GM19467 (cell line): ENCODE results near the gene PAPSS1.
"Not testable (repeated sequence)": the region's sequence is repeated elsewhere in the genome, so short reads cannot be mapped to it uniquely, and the experiment has no call there.

Experiments used
- ATAC-seq: cut with Tn5 transposase; IDR thresholded peaks from one replicate; pipeline ENCODE4 v1.9.1; 2021; ENCODE audit warnings: mild to moderate bottlenecking, moderate library complexity; ENCODE audit not compliant: unreplicated experiment

PAPSS1 gene

GRCh38 chr4:107691378-107691777 lies 28.7 kb downstream of the PAPSS1 start:
- no peak for ATAC-seq

DNA sequence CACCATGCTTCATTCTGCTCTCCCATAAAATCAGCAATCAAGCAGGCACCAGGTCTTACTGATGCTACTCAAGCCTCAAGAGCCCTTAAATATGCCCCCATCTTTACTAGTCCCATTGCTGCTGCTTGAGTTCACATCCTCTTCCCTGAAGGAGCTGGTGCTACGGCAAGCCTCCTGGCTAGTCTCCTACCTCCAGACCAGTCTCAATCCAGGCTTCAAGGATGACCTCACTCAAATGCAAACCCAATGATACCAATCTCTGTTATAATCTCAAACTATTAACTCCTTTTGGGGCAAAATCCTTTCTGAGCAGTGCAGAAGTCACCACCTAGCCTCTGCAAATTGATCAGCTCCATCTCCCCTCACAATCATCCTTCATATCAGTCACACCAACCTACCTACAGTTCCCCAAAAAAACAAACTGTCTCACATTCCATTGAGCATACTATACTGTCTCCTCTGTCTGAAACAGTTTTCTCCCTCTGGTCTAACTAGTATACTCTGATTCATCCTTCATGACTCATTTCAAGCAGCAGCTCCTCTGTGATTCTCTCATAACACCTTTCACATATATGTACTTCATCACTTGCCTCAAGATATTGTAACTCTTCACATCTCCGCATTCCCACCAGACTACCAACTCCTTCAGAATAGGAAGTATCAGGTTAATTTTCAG lies 30.0 kb downstream of the PAPSS1 start:
- ATAC-seq: no peak

DNA sequence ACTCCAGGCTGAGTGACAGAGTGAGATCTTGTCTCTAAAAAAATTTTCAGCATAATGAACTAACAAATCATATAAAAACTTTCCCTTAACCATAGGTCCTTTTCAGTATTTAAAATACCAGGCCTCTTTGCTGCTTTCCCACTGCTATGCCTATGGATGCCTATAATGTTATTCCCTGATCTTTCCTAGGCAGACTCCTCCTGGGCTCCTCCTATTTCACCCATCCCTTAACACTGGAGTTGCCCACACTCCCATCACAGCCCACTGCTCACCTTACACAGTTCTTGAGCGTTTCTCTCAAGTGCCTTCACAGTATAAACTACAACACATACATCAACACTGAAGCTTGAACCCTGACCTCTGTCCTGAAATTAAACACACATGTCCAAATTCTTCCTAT lies 31.6 kb downstream of the PAPSS1 start:
- ATAC-seq: no peak

GRCh38 chr4:107685740-107686139 lies 34.3 kb downstream of the PAPSS1 start:
- ATAC-seq: no peak

DNA sequence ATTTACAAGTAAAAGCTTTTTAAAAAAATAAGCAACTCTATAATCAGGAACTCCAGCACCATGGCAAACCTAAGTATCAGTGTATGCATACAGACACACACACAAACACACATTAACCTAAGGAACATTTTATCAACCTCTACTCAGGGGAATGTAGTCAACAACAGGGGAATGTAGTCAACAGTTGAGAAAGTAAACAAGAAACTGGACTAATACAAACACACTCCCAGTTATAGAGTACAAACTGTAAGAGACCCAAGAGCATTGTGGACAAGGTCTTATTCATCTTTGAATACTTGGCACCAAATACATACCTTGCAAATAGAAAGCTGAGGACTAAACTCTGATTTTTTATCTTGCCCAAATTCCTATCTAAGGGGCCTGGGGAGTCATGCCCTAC lies 36.2 kb downstream of the PAPSS1 start:
- no peak for ATAC-seq

DNA sequence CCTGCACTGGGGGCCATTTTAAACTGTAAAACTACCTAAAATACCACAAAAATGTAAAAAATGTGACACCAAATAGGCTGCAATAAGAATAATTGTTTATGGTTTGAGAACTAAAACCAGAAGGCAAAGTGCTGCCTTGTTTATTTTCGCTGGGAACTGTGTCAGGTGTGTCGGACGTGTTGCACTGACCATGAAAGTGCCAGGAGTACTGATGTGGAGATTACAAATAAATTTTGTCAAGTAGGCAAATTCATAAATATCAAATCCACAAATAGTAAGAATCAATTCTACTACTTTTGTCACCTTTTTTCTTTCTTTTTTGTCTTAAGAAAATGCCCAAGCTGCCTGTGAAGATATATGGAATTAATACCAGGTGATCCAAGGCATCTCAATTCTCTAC lies 37.7 kb downstream of the PAPSS1 start:
- no peak for ATAC-seq

GRCh38 chr4:107669068-107669467 lies 51.0 kb downstream of the PAPSS1 start:
- no peak for ATAC-seq

DNA sequence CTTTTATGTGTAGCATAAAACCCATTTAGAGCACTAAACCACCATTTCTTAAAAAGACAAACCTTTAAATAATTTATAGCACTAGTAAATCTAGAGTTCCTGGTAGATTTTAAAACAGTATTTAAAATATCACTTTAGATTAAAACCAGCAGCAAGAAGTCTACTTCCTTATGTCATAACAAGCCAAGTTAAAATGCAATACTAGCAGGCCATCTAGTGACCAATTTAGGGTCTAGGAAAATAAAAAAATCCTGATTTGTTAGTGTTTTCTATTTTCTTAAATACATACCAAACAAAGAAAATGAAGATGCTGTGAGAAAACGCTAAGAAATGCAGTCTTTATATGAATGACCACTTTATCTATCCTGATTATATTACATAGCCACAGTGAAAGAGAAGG lies 53.9 kb downstream of the PAPSS1 start:
- no peak for ATAC-seq

- no peak for ATAC-seq
Observed at GRCh38 chr4:107665001-107665400, 55.0 kb downstream of the PAPSS1 start.

DNA sequence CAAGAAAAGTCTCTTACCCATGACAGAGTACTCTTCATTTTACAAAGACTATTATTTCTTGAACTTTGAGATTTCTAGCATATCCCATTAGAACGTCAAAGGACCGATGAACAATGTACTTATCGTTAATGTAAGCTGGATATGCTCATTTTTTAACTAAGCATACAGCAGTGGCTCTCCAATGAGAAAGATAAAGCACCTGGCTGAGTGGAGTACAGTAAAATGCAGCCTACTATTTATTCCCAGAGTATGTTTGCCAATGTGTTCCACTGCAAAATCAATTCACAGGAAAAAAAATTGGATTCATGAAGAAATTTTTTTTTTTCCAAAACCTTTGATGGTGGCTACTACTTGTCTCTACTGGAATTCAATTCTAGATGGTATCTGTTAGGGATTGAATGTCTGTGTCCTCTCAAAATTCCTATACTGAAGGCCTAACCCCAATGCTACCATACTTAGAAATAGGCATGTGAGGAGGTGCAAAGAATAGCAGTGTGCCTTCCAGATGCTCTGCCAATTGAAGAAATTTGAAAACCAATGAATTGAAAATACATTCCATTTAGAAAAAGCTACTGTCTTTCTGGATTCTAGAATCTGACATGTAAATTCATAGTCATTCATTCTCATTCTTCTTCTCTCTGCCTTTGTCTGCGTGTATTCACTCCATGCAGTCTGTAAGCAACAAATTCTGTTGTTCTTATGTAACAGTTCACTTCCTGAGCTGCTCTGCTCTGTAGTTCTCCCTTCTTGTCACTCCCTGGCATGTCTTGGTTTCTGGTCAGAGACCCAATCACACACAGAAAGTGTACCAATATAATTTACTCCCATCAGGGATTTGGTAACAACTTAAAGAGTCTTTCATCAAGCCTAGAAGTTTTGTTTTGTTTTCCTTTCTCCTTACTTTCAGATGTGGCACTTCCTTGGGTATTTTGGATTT lies 61.4 kb downstream of the PAPSS1 start:
- no peak for ATAC-seq

DNA sequence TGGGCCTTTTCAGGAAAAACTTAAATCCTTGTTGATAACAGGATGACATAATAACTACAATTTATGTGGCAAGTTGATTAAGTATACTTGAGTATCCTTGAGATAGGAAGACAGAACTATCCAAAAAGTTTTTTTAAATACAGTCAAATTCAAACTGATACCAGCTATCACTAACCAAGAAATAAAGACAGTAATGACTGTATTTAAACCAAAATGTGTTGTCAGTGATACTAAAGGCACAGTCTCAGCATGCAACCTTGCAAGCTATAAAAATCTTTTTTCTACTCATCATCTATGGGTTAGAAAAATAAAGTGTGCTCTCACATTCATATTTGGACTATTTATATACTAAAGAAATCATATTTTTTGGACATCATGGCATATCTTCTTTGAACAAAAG lies 64.7 kb downstream of the PAPSS1 start:
- no peak for ATAC-seq

DNA sequence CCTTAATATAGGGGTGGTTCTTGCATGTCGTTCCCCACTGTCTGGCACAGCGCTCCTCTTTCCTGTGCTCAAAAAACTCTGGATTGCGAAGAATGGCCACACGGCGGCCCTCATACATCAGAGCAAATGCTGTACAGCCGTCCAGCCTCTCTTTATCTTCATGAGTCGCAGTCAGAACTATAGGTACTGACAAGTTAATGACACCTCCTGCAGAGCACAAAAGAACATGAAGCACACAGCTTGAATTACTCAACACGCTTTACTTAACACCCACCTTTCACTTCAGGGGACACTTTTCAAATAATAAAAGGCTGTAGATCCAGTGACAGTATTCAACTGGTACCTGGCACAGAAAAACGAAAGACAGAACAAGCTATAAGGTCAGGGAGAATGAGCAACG lies 65.3 kb downstream of the PAPSS1 start:
- ATAC-seq: no peak

DNA sequence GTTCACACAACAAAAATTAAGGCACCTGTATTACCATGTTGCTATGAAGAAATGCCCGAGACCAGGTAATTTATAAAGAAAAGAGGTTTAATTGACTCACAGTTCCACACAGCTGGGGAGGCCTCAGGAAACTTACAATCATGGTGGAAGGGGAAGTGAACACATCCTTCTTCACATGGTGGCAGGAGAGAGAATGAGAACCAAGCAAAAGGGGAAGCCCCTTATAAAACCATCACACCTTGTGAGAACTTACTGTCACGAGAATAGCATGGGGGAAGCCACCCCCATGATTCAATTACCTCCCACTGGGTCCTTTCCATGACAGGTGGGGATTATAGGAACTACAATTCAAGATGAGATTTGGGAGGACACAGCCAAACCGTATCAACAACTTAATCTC lies 68.6 kb downstream of the PAPSS1 start:
- ATAC-seq: not testable (repeated sequence)

DNA sequence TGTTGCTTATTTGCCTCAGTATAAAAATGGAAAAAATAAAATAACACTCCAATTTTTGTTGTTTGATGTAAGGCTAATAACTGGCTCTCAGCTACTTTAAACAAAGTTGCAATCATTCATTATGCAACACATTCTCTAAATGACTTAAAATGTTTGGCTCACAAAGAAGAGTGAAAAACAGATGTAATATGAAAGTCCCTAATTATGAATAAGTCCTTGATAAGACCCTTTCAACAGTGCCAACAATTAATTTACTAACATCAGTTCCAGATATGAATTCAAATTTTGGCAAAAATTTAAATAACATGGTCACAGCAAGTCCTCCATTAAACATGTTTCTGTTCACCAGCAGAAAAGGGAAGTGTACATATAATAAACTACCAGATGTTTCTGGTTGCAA lies 69.8 kb downstream of the PAPSS1 start:
- ATAC-seq: no peak

DNA sequence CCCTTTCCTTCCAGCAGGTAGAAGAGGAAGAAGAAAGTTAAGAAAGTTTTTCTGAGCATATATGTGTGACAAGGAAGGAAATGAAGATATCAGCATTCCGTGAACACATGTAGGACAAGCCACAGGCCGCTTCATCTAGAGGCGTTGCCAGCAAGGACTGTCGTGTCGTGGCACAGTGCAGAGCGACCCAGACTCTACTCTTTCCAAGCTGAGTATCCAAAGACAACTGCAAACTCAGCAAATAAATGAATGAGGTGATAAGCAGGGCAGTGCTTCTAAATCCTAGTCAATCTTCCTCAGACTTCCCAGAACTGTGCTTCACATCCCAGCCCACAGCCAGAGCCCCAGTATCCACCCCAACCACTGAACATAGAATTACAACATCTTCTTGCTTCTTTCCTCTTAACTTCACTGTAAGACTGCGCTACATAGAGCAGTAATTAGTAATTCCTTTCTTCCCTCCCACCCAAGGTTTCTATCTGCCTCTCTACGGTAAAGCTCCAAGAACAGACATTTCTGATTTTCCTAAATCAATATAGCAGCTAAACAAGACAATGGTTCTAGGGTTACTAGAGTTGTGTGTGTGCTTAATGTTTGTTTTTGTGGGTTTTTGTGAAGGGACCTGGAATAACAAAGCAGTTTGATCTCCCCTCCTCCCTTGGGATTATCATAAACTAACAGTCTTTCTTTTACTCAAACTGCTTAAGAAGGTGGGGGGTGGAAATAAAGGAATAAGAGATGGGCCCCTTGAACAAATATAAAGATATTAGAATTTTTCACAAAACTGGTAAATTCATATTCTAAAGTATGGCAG lies 71.6 kb downstream of the PAPSS1 start:
- no peak for ATAC-seq

- ATAC-seq: no peak
Observed at GRCh38 chr4:107647591-107647990, 72.4 kb downstream of the PAPSS1 start.

DNA sequence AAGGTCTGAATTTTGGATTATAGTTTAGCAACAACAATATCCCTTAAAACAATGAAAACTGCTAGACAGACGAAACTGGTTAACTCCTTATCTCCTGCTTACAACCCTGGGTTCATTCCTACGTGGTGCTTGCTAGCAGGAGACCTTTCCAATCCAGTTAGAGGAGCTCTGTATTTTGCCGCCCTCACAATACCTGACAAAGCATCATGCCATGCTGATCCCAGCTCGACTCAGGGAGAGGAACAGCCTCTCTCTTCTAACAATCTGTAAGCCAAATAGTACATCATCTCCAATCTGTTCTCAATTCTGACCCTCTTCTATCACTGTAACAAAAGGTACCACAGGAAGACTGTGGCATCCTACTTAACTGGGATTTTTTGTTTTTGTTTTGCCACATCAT lies 74.4 kb downstream of the PAPSS1 start:
- no peak for ATAC-seq

- ATAC-seq: no peak
Observed at GRCh38 chr4:107643021-107643420, 77.0 kb downstream of the PAPSS1 start.

- ATAC-seq: no peak
Observed at GRCh38 chr4:107640878-107641277, 79.2 kb downstream of the PAPSS1 start.

DNA sequence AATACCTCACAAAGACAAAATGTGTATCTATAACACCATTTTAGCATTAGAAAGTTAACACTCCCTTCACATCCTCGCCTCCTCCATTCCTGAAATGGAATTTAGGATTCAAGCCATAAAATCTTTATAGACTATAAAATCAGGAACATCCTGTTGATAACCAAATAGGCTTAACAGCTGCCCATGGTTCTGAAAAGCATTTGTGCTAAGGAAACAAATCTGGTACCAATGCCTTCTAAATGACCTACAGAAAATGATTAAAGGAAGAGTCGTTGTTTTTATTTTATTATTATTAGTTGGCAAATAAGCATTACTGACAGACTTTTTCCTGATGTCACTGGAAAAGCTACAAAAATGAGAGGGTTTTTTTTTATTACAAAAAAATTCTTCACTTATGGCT lies 79.8 kb downstream of the PAPSS1 start:
- no peak for ATAC-seq

DNA sequence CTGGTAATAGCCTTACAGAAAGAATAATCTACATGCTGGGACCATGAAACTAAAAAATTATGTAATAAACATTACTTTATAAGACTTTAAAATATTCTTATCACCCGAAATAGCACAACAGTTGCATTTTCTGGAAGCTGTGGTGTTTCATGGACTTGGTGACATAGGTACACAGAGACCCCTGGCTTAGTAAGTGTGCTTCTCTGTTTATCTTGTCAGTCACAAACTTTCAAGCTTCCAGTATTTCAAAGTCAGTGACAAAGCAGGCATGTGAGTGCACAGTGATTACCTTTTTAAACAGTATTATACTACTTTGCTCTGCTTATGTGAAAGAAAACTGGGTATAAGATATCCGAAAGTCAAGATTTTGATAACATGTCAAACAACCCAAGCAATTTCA lies 84.3 kb downstream of the PAPSS1 start:
- ATAC-seq: no peak
